NCI-H524 (cell line): ENCODE results near the gene THADA.
"Not testable (repeated sequence)": the region's sequence is repeated elsewhere in the genome, so short reads cannot be mapped to it uniquely, and the experiment has no call there.

Experiments used
- DNase-seq, 2 experiments: peaks; one replicate each; lab custom pipeline; 2025; lab: John Stamatoyannopoulos, UW

The THADA gene

DNA sequence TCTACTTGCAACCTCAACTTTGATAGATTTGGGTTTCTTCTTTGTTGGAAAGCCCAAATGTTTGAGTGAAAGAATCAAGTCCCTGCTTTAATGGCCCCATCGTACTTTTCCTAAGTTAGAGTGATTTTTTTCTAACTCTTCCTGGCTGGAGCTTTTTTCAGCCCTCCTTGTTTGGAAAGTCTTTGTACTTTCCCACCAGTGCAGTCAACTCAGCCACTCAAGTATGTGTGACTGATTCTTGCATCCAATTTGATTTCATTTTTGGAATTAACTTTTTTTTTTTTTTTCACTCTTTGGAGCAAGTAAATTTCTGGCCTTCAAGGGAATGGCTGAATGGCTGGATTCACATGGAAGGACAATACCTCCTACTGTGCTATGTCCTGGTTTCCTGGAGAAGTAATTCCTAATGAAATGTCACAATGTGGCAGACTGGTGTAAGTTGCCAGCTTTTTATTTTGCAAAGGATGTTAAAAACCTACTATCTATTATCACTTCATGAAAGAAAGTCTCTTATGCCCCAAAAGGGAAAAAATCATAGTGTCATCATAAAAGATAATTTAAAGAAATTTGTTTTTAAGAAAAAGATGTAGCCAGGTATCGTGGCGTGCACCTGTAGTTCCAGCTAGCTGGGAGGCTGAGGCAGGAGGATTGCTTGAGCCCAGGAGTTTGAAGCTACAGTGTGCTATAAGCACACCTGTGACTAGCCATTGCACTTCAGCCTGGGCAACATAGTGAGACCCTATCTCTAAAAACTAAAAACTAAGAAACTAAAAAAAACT, 293.5 kb downstream of the THADA start:
- DNase-seq, result no peak

DNA sequence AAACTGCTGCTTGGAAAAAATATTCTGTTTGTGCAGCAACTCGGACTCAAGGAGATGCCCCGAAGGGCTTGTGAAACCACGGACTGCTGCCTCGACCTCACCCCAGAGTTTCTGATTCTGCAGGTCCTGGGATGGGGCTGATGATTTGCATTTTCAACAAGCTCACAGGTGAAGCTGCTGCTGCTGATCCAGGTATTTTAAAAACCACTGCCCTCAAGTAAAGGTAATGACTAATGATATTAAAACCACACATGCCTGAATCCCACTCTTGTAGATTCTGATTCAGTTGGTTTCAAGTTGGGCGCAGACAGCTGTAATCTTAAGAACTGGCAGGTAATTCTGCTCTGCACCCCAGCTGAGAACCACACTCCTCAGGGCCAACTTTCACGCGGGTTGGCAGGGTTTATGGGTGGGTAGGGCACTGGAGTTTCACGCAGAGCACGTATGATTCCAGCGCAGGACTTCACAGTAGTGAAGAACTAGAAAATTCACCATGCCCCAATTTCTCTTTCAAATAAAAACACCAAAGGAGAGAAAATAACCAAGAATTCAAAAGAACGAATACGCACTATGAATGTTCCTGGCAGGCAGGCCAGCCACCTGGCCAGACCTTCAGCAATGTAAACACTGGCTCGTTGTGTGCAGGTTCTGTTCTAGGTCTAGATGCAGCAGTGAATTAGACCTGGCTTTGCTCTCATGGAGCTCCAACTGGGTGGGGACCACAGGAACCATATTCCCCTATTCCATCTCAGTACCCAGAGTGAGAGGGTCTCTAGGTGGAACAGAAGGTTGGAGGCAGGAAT, 294.9 kb downstream of the THADA start:
- DNase-seq, result no peak

DNA sequence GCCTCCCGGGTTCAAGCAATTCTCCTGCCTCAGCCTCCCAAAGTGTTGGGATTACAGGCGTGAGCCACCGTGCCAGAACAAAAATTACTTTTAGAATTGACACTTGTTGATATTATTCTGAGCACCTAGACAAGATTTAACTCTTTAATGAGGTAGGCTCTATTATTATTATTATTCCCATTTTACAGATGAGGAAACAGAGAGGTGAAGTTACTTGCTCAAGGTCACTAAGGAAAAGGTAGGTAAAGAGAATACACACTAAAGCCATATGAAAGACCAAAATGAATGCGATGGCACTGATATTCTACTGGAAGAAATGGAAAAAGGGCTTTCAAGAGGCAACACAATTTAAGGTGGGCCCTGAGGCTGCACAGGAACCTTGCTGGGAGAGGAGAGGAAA, 295.6 kb downstream of the THADA start:
- DNase-seq, result no peak

DNA sequence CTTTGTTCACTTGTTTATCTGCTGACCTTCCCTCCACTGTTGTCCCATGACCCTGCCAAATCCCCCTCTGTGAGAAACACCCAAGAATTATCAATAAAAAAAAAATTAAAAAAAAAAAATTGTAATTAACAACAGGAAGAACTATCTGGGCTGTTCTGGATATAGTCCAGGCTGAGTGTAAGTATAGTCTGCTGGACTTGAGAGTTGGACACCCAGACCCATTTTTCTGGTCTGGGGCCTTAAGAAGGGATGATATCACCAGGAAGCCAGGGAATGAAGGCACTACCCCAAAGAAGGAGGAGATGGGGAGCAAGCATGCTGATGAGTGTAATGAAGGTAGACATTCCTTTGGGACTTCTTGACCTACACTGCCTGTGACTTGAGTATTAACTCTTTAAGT, 297.3 kb downstream of the THADA start:
- no peak for DNase-seq

DNA sequence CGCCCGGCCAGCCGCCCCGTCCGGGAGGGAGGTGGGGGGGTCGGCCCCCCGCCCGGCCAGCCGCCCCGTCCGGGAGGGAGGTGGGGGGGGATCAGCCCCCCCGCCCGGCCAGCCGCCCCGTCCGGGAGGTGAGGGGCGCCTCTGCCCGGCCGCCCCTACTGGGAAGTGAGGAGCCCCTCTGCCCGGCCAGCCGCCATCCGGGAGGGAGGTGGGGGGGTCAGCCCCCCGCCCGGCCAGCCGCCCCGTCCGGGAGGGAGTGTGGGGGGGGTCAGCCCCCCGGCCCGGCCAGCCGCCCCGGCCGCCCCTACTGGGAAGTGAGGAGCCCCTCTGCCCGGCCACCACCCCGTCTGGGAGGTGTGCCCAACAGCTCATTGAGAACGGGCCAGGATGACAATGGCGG, 298.1 kb downstream of the THADA start:
- not testable (repeated sequence) for DNase-seq

DNA sequence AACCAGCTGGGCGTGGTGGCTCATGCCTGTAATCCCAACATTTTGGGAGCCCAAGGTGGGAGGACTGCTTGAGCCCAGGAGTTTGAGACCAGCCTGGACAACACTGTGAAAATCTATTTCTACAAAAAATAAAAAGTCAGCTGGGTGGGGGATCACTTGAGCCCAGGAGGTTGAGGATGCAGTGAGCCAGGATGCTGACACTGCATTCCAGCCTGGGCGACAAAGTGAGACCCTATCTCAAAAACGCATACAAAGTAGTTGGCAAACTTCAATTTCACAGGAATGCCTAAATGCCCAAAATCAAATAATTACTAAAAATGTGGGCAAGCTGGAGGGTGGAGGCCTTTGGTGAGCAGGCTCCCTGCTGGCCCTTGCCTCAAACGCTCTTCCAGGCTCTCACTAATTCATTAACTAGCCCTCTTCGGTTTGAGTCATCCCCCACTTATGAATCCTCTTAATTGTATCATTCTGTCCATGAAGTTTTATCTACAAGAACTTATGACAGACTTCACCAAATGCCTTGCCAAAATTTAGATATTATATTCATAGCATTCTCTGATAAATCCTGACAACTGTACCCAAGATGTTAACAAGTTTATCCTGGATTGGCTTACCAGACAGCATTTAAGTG, 300.8 kb downstream of the THADA start:
- no peak for DNase-seq

DNA sequence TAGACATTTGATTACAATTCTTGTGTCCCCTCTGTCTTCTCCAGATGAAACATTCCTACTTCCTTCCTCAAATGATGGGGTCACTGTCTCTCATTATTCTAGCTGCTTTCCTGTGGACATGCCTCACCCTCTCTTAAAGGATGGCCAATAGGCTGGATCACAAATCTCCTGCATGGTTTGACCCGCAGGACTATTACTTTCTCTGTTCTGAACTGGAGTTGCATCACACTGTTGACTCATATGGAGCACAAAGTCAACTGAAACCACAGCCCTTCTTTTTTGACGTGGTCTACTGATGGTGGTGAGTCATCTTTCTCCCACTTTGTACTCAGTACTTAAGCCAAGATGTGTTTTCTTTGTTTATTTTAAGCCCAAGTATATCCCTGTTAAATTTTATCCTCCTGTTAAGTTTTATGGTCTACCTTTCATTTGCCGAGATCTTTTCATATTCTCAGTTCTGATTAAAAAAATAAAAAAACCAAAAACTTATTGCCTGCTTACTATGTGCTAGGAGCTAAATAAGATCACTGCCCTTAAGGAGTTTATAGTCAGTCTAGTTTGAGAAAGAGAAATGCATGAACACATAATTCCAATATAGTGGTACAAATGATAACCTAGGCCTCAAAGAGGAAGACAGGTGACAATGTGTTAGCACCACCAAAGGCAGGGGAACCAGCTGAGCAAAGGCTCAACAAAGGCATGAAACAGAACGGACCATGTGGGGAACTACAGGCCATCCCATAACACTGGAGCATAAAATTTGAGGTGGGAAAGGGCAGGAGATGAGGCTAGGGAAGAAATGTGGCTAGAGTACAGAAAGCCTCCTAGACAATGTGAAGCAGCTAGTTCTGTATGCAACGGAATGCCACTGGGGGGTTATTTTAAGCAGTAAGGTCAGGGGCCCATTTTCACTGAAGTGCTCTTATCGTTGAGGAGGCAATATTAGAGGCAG, 301.8 kb downstream of the THADA start:
- DNase-seq, result no peak

DNA sequence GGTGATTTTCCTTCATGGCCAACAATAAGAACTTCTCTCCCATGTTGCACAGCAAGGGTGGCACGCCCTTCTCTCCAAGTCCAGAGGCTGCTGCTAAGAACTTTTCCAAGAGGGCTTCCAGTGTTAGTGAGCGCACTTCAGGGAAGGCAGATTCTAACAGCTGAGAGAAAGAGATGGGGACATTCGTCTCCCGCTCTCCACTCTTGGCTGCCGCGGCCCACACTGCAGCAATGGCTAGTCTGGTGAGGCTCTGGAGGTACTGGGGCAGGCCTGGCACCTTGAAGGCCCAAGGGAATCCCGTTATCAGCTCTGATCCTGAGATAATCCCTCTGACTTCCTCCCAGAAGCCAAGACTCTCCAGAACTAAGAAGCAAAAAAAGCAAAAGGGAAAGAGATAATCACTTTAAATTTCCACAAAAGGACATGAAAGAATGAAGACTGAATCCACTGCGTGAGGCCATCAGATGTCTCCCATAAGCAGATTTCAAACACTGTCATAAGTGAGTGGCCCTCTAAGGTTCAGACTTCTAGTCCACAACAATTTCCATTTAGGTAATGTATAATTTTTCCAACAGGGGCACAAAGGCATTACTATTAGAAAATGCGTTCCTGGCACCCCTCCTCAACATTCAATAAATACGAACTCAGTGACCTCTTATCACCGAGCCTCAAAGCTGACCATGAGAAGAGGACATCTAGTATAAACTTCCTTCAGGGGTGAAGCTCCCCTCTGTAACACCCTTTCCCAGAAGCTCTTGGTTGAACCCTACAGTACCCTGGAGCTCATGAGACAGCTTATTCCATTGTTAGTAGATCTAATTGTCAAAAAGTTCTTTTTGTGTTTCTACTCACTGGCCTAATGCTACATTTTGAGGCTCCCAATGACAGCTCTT, 302.7 kb downstream of the THADA start:
- no peak for DNase-seq

DNA sequence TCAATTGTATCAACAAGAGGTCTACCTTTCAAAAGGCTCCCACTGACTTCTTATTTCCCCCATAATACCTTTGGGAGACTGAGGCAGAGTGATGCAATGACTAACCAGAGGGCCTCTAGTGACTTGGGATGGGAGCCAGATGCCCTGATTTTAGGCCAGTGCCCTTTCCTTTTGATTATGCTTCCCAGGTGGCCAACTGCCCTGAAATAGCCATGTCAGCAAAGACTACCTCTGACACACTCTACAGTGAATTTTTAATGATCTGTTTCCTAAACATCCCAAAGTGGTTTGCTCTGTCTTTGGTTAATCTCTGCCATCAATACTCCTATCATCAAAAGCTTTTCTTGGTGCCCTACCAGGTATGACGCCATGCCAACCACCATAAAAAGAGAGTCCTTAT, 303.5 kb downstream of the THADA start:
- DNase-seq, result no peak

DNA sequence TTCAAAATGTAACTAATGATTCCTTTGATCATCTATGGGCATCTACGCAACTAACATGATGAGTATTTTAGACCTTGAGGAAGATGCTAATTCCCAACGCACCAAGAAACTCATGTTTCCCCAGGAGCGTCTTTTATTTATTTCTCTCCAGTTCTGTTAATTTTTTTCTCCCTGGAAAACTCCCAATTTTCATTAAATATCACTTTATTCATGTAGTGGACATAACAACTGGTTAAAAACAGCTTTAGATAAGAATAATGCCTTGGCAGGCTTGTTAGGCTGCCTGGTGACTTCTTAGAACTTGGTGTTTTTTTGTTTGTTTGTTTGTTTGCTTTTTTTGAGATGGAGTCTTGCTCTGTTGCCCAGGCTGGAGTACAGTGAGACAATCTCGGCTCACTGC, 306.5 kb downstream of the THADA start:
- no peak for DNase-seq

DNA sequence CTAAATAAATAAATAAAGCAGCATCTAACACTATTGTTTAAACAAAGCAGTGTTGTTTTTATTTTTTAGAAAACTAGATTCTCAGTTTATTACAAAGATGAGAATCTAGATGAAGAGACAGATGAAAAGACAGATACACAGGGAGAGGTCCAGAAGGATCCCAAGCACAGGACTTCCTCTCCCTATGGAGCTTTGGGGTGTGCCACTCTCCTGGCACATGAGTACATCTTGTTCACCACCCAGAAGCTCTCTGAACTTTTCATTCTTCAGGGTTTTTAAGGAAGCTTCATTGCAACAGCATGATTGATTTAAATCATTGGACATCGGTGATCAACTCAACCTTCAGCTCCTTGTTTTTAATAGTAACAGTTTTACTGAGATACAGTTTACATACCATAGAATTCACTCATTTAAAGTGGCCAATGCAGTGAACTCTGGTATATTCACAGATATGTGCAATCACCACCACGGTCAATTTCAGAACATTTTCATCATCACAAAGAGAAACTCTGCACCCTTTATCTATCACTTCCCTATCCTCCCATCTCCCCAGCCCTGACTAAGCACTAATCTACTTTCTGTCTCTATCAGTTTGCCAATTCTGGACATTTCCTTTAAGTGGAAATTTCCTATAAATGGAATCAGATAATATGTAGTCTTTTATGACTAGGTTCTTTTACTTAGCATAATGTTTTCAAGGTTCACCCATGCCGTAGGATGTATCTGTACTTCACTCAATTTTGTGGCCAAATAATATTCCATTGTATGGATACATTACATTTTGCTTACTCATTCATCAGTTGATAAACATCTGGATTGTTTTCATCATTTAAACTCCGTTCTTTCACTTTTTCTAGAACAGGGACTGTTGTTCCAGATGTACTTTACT, 307.2 kb downstream of the THADA start:
- no peak for DNase-seq

DNA sequence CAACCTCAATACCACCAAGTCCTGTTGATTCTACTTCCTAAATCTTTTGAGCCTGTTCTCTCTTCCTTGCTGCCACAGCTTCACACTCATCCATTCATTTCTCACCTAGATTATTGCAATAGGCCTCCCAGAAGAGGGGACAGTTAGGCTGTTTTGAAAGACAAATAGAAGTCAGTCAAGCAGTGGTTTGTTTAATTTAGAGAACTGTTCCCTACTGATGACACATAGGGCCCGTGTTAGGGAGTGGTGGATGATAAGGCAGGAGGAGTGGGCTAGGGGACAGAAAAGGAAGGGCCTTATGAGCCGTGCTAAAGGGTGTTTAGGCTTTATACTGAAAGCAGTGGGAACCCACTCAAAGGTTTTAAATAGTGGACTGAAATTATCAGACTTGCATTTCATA, 309.9 kb downstream of the THADA start:
- no peak for DNase-seq

DNA sequence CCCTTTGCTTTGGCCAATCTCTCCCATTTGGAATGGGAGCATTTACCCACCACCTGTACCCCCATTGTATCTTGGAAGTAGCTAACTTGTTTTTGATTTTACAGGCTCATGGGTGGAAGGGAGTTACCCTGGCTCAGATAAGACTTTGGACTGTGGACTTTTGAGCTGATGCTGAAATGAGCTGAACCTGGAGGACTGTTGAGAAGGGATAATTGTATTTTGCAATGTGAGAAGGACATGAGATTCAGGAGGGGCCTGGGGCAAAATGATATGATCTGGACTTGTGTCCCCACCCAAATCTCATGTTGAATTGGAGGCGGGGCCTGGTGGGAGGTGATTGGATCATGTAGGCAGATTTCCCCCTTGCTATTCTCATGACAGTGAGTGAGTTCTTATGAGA, 310.9 kb downstream of the THADA start:
- DNase-seq, result no peak

DNA sequence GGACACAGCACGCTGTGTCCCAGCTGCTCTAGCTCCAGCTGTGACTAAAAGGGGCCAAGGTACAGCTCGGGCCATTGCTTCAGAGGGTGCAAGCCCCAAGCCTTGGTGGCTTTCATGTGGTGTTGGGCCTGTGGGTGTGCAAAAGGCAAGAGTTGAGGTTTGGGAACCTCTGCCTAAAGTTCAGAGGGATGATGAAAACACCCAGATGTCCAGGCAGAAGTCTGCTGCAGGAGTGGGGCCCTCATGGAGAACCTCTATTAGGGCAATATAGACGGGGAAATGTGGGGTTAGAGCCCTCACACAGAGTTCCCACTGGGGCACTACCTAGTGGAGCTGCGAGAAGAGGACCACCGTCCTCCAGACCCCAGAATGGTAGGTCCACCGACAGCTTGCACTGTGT, 311.5 kb downstream of the THADA start:
- DNase-seq, result not testable (repeated sequence)

DNA sequence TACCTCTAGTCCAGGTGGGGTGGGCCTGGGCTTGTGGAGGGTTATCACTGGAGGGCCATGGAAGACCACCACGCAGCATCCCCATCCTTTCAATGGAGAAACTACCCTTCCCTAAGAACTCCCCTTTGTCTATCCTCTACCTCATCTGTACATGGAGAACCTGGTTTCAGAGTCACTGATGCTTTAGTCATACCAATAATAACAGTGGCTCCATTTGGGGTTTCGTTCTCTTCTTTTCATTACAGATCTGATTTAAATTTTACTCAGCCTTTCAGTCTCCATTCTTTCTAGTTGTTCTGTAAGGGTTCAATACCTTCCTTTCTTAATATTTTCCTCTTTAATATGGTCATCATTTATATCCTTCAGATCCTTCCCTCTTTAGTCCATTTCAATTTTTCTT, 314.8 kb downstream of the THADA start:
- DNase-seq, result no peak

DNA sequence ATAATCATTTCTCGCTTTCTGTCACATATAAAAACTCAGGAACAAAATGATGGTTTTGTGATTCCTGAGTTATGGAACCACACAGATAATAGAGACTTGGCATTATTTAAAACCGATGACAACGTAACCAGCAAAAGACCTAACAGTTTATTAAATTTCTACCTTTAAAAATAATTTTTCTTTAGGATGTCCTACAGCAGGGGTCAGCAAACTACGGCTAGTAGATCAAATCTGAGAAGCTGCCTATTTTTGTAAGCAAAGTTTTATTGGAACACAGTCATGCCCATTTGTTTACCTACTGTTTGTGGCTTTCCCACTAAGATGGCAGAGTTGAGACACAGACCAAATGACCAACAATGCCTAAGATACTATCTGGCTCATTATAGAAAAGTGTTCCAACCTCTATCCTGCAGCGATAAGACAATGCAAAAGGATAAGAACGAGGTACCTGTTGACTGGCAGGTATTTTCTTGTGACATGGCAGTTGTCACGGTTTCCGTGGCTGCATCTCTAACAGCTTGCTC, 316.5 kb downstream of the THADA start:
- no peak for DNase-seq

DNA sequence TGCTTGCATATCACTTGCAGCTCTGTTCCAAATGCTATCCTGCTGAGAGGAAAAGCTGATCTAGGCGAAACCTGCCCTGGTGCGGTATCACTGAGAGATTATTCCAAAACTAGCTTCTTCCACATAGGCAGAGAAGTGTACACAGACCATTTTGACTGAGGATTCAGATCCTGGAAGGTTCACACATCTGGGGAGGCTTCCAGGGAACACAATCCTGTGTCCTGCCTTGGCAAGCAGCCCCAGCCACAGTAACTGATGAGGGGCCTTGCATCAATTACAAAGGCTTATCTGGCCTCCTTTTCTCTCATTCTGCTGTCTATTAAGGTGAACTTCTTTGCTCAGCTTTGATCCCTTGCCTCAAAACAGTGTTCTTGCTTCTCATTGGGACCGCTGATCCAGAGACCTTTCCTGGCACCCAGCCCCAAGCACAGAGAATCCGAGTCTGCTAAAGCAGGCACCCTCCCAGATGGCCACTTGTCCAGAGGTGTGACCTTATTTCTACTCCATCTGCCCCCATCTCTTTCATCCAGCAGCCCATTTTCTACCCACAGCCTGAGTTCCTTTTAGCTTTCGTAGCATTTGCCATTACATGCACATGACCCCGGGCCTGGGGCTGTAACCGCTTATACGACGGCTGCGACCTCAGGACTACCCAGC, 317.1 kb downstream of the THADA start:
- DNase-seq, result no peak

DNA sequence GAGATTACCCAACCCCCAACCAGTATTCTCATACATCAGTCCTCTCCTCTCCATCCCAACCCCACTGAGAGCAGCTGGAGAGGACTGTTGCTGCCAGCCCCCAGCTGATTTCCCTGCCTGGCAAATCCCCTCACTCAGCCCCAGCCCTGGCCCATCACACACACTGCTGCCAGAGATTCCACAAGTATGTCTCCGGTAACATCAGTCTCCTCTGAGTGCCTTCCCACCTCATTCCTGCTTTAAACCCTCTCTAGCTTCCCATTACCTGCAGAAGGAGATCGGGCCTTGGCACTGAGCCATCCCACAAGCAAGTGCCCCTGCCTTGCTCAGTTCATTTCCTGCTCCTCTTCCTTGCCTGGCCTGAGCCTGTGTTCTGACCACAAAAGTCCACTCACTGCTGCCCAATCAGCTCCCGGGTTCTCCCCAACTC, 318.9 kb downstream of the THADA start:
- no peak for DNase-seq
